HepG2 (cell line): ENCODE measurements around the gene SARS2. TPM values are rescaled to one million over a fixed set of nuclear protein-coding genes. Genes with fewer than 3 reads are reported as not detected.

Experiments
- HES4 ChIP-seq: sonication (generic); formaldehyde crosslinking; IDR thresholded peaks from 2 replicates; pipeline ENCODE4 v1.9.0; 2021; ENCODE audit warnings: mild to moderate bottlenecking, missing genetic modification reagents, borderline replicate concordance
- JDP2 ChIP-seq: sonication (generic); formaldehyde crosslinking; IDR thresholded peaks from 2 replicates; pipeline ENCODE4 v1.8.1; 2022; ENCODE audit warnings: missing genetic modification reagents, borderline replicate concordance
- NCOA1 ChIP-seq: sonication (generic); formaldehyde crosslinking; IDR thresholded peaks from 2 replicates; pipeline ENCODE4 v1.9.0; 2021; ENCODE audit warnings: missing genetic modification reagents
- RARA ChIP-seq: IDR thresholded peaks from 2 replicates; pipeline ENCODE4 v1.6.1; 2016; ENCODE audit warnings: missing genetic modification reagents, missing compliant biosample characterization
- SAP130 ChIP-seq: IDR thresholded peaks from 2 replicates; pipeline ENCODE4 v1.6.1; 2016; ENCODE audit warnings: low read depth
- SRY ChIP-seq: sonication (generic); formaldehyde crosslinking; IDR thresholded peaks from 2 replicates; pipeline ENCODE4 v1.8.0; 2022; ENCODE audit warnings: mild to moderate bottlenecking, missing genetic modification reagents
- TBL1XR1 ChIP-seq: fragments of 150-350 bp; IDR thresholded peaks from 2 replicates; pipeline ENCODE4 v1.6.1; 2014; ENCODE audit warnings: borderline replicate concordance, low read length; ENCODE audit not compliant: partially characterized antibody
- TCF12 ChIP-seq, 2 experiments: fragments of 450-650 bp in 1 of 2; sonication (generic) in 1 of 2; formaldehyde crosslinking in 1 of 2; IDR thresholded peaks; 2 replicates each; pipeline versions ENCODE4 v1.6.1 to v1.8.0; 2017 to 2022; ENCODE audit warnings: antibody characterized with exemption in 1 of 2, mild to moderate bottlenecking in 1 of 2, missing genetic modification reagents in 1 of 2, moderate library complexity in 1 of 2
- ZIK1 ChIP-seq: sonication (generic); formaldehyde crosslinking; IDR thresholded peaks from 2 replicates; pipeline ENCODE4 v1.5.0; 2020; ENCODE audit warnings: mild to moderate bottlenecking, low read depth, missing genetic modification reagents, borderline replicate concordance
- ZNF430 ChIP-seq: sonication (generic); formaldehyde crosslinking; IDR thresholded peaks from 2 replicates; pipeline ENCODE4 v1.9.0; 2021; ENCODE audit warnings: mild to moderate bottlenecking, missing genetic modification reagents
- ZNF451 ChIP-seq: sonication (generic); formaldehyde crosslinking; IDR thresholded peaks from 2 replicates; pipeline ENCODE4 v1.5.0; 2020; ENCODE audit warnings: mild to moderate bottlenecking, missing genetic modification reagents
- ZNF746 ChIP-seq: sonication (generic); formaldehyde crosslinking; IDR thresholded peaks from 2 replicates; pipeline ENCODE4 v1.8.0; 2022; ENCODE audit warnings: mild to moderate bottlenecking, missing genetic modification reagents
- ZNF839 ChIP-seq: sonication (generic); formaldehyde crosslinking; IDR thresholded peaks from 2 replicates; pipeline ENCODE4 v1.4.0; 2020; ENCODE audit warnings: missing genetic modification reagents, mild to moderate bottlenecking, borderline replicate concordance
- polyA plus RNA-seq, 8 experiments: library from polyadenylated mRNA; depleted of rRNA in 3 of 8; stranded (reverse) in 7 of 8; unstranded in 1 of 8; fragments of >200 nt; fragmentation: Illumina TruSeq in 4 of 8; extraction: Trizol in 4 of 8; gene quantifications; 2 replicates each; pipeline versions ENCODE4 v1.2.1 to v1.2.3, GENCODE V29; 2011 to 2016; ENCODE audit warnings: low read depth in 4 of 8, missing spikeins in 1 of 8, mixed read lengths in 1 of 8; ENCODE audit not compliant: insufficient read depth in 1 of 8
- total RNA-seq, 5 experiments: library from RNA; depleted of rRNA; stranded (reverse); fragments of >200 nt; fragmentation: Illumina TruSeq; extraction: Trizol; gene quantifications; 2 replicates each; pipeline ENCODE4 v1.2.3, GENCODE V29; 2016; ENCODE audit warnings: low read depth in 1 of 5
- TF ChIP-seq, protein P1 (sequence below): sonication (generic); formaldehyde crosslinking; IDR thresholded peaks from 2 replicates; pipeline ENCODE4 v1.8.0; 2022; ENCODE audit warnings: missing genetic modification reagents, mild to moderate bottlenecking, borderline replicate concordance
- TF ChIP-seq, protein P2 (sequence below): fragments of 450-650 bp; IDR thresholded peaks from 2 replicates; pipeline ENCODE4 v1.6.1; 2017; ENCODE audit warnings: mild to moderate bottlenecking
- TF ChIP-seq, protein P3 (sequence below): IDR thresholded peaks from 2 replicates; pipeline ENCODE4 v1.6.1; 2018; ENCODE audit warnings: missing genetic modification reagents, mild to moderate bottlenecking, missing compliant biosample characterization
- TF ChIP-seq, protein P4 (sequence below): sonication (generic); formaldehyde crosslinking; IDR thresholded peaks from 2 replicates; pipeline ENCODE4 v1.4.0; 2020; ENCODE audit warnings: mild to moderate bottlenecking, missing genetic modification reagents
- TF ChIP-seq, protein P5 (sequence below): sonication (generic); formaldehyde crosslinking; IDR thresholded peaks from 2 replicates; pipeline ENCODE4 v1.8.1; 2023; ENCODE audit warnings: missing genetic modification reagents, mild to moderate bottlenecking, borderline replicate concordance
- TF ChIP-seq, protein P6 (sequence below): IDR thresholded peaks from 2 replicates; pipeline ENCODE4 v1.6.1; 2012; ENCODE audit warnings: low read length, improper control_type of control experiment

Gene SARS2
- total and polyA plus RNA-seq, 2 of the 13 experiments (the other 11 are each of a cell fraction or from before 2014, with no cell fraction given) = 40.0 to 48.6 TPM

DNA sequence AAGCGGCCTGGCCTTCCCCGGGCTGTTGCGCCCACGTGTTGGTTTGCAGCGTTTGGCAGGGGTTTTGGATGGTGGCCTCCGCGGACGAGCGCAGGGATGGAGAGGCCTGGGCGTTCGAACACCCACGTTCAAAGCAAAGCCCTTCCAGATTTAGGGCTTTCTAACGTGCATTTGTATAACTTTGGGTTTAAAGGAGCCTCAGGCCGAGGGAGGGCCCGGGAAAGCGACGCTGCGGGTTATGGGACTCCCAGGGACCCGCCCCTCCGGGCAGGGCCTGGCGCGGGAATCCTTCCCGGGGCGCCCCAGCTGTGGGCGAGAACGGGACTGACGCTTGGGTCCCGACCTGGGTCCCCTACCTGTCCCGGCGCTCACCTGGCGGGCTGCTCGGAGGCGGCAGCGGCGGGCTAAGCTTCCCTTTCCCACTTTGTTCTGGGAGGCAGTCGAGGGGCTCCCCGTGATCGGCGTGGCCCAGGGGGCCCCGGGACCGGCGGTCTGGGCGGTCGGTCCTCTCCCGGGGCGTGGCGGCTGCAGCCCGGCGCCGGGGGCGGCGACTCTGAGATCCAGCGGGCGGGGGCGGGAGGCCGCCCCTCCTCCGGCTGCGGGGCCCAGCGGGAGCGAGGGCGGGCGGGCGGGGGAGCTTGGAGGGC lies 44.8 kb upstream of the SARS2 start, which contains the start of gene FBXO17 (continued):
- TF ChIP-seq SAP130 (CRISPR knock-in tag) (peak; percentile 62), HES4 (CRISPR knock-in tag) (0 out of 2 replicates have a peak, but pooled peaks have one; percentile 56), JDP2 (CRISPR knock-in tag) (no peak; the same call in 1 of the 2 replicates), SRY (peak; percentile 42), TCF12 (IDR thresholded peaks at IDR 0.05) (no peak), TCF12 (CRISPR knock-in tag; IDR thresholded peaks at IDR 0.05) (peak; percentile 80), ZIK1 (0 out of 2 replicates have a peak, but pooled peaks have one; percentile 18), ZNF451 (CRISPR knock-in tag) (0 out of 2 replicates have a peak, but pooled peaks have one; percentile 72), ZNF430 (peak; percentile 51; the same call in 1 of the 2 replicates), ZNF839 (no peak; the same call in 1 of the 2 replicates), ZNF746 (CRISPR knock-in tag) (0 out of 2 replicates have a peak, but pooled peaks have one; percentile 16), TBL1XR1 (no peak), RARA (0 out of 2 replicates have a peak, but pooled peaks have one; percentile 8), NCOA1 (CRISPR knock-in tag) (no peak)
- TF ChIP-seq, protein P1, sequence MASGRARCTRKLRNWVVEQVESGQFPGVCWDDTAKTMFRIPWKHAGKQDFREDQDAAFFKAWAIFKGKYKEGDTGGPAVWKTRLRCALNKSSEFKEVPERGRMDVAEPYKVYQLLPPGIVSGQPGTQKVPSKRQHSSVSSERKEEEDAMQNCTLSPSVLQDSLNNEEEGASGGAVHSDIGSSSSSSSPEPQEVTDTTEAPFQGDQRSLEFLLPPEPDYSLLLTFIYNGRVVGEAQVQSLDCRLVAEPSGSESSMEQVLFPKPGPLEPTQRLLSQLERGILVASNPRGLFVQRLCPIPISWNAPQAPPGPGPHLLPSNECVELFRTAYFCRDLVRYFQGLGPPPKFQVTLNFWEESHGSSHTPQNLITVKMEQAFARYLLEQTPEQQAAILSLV (CRISPR knock-in tag) = peak; percentile 40; the same call in 1 of the 2 replicates
- TF ChIP-seq, protein P2, sequence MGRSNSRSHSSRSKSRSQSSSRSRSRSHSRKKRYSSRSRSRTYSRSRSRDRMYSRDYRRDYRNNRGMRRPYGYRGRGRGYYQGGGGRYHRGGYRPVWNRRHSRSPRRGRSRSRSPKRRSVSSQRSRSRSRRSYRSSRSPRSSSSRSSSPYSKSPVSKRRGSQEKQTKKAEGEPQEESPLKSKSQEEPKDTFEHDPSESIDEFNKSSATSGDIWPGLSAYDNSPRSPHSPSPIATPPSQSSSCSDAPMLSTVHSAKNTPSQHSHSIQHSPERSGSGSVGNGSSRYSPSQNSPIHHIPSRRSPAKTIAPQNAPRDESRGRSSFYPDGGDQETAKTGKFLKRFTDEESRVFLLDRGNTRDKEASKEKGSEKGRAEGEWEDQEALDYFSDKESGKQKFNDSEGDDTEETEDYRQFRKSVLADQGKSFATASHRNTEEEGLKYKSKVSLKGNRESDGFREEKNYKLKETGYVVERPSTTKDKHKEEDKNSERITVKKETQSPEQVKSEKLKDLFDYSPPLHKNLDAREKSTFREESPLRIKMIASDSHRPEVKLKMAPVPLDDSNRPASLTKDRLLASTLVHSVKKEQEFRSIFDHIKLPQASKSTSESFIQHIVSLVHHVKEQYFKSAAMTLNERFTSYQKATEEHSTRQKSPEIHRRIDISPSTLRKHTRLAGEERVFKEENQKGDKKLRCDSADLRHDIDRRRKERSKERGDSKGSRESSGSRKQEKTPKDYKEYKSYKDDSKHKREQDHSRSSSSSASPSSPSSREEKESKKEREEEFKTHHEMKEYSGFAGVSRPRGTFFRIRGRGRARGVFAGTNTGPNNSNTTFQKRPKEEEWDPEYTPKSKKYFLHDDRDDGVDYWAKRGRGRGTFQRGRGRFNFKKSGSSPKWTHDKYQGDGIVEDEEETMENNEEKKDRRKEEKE = no peak
- TF ChIP-seq, protein P3, sequence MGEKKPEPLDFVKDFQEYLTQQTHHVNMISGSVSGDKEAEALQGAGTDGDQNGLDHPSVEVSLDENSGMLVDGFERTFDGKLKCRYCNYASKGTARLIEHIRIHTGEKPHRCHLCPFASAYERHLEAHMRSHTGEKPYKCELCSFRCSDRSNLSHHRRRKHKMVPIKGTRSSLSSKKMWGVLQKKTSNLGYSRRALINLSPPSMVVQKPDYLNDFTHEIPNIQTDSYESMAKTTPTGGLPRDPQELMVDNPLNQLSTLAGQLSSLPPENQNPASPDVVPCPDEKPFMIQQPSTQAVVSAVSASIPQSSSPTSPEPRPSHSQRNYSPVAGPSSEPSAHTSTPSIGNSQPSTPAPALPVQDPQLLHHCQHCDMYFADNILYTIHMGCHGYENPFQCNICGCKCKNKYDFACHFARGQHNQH = no peak
- TF ChIP-seq, protein P4, sequence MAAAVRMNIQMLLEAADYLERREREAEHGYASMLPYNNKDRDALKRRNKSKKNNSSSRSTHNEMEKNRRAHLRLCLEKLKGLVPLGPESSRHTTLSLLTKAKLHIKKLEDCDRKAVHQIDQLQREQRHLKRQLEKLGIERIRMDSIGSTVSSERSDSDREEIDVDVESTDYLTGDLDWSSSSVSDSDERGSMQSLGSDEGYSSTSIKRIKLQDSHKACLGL = peak; percentile 80; the same call in 1 of the 2 replicates
- TF ChIP-seq, protein P5, sequence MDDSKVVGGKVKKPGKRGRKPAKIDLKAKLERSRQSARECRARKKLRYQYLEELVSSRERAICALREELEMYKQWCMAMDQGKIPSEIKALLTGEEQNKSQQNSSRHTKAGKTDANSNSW (CRISPR knock-in tag) = peak; percentile 52; the same call in 1 of the 2 replicates
- TF ChIP-seq, protein P6, sequence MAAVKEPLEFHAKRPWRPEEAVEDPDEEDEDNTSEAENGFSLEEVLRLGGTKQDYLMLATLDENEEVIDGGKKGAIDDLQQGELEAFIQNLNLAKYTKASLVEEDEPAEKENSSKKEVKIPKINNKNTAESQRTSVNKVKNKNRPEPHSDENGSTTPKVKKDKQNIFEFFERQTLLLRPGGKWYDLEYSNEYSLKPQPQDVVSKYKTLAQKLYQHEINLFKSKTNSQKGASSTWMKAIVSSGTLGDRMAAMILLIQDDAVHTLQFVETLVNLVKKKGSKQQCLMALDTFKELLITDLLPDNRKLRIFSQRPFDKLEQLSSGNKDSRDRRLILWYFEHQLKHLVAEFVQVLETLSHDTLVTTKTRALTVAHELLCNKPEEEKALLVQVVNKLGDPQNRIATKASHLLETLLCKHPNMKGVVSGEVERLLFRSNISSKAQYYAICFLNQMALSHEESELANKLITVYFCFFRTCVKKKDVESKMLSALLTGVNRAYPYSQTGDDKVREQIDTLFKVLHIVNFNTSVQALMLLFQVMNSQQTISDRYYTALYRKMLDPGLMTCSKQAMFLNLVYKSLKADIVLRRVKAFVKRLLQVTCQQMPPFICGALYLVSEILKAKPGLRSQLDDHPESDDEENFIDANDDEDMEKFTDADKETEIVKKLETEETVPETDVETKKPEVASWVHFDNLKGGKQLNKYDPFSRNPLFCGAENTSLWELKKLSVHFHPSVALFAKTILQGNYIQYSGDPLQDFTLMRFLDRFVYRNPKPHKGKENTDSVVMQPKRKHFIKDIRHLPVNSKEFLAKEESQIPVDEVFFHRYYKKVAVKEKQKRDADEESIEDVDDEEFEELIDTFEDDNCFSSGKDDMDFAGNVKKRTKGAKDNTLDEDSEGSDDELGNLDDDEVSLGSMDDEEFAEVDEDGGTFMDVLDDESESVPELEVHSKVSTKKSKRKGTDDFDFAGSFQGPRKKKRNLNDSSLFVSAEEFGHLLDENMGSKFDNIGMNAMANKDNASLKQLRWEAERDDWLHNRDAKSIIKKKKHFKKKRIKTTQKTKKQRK = no peak
